ENCODE measurements around the gene PDIA4.

DNA sequence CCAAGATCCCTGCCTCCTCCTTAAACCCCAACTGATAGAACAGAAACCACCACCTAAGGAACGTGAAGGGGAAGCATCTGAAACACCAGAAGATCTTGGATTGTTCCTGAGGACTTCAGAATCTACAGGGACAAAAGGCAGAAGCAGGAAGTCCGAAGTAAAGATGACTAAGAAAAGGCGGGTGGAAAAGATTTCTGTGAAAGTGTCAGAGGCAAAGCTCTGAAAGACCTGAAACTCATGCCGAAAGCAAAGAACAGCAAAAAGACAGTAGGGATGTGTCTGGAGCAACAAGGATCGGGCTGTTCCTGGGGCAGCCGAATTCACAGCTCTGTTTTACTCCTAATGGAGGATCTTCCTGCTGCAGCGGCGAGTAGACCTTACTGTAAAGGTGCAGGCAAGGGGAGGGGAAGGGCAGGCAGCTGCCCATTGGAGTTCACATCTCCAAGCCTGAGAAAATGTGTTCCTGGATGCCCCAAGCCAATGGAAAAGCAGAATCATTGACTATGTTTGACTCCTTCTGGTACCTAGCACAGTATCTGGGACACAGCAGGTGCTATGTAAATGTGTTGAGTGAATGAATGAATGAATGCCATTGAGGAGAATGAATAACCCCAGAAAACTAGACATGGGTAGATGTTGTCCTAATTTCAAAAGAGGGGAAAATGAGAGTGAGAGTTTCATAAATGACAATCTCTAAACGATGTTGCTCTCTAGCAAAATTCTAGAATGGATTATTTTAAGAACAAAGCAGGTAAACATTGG is 40.4 kb downstream of the PDIA4 start:
- TF ChIP-seq GATA3 (IDR thresholded peaks at IDR 0.05; ENCODE audit: low read depth, low read length) (no peak), GATA2 (IDR thresholded peaks at IDR 0.05; ENCODE audit: low read depth, low read length) (no peak)

All from SH-SY5Y (cell line).